LNCaP clone FGC (cell line): ENCODE measurements around the gene SPINDOC.
A peak's percentile ranks its signal among the peaks of the same experiment; 100 is the strongest.

Experiments
- DNase-seq: peaks from one replicate; pipeline ENCODE4 v3.0.0-alpha.2; 2011; ENCODE audit warnings: low read depth
- H3K4me3 ChIP-seq: 2 replicates; pipeline ENCODE4 v1.5.1; 2011; ENCODE audit warnings: mild to moderate bottlenecking, low read depth, low read length, control low read depth
- TF ChIP-seq, protein P1 (sequence below): IDR thresholded peaks from 2 replicates; pipeline ENCODE4 v1.5.1; 2012; ENCODE audit warnings: mild to moderate bottlenecking; ENCODE audit not compliant: control insufficient read depth, insufficient read depth; ENCODE audit errors: extremely low read depth

The SPINDOC gene

DNA sequence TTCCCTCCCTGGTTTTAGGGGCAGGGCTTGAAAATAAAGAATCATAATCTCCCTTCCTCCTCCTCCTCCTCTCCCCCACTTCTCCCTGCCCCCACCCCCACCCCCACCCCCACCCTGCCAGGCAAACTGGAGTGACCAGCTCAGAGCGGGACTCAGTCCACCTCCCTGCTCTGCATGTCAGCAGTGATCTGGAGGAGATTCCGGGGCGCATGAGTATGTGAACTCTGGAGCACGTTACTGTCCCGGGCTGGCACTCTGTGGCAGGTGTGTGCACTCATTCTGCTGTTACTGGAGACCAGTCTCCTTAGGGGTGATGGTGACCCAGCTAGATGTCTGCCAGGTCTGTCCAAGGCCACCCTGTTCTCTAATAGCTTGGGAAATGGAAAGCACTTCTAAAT lies 59.5 kb downstream of the SPINDOC start:
- DNase-seq = no peak
- H3K4me3 ChIP-seq = peak overlapping the region; percentile 36
- TF ChIP-seq, protein P1, sequence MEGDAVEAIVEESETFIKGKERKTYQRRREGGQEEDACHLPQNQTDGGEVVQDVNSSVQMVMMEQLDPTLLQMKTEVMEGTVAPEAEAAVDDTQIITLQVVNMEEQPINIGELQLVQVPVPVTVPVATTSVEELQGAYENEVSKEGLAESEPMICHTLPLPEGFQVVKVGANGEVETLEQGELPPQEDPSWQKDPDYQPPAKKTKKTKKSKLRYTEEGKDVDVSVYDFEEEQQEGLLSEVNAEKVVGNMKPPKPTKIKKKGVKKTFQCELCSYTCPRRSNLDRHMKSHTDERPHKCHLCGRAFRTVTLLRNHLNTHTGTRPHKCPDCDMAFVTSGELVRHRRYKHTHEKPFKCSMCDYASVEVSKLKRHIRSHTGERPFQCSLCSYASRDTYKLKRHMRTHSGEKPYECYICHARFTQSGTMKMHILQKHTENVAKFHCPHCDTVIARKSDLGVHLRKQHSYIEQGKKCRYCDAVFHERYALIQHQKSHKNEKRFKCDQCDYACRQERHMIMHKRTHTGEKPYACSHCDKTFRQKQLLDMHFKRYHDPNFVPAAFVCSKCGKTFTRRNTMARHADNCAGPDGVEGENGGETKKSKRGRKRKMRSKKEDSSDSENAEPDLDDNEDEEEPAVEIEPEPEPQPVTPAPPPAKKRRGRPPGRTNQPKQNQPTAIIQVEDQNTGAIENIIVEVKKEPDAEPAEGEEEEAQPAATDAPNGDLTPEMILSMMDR = no peak

DNA sequence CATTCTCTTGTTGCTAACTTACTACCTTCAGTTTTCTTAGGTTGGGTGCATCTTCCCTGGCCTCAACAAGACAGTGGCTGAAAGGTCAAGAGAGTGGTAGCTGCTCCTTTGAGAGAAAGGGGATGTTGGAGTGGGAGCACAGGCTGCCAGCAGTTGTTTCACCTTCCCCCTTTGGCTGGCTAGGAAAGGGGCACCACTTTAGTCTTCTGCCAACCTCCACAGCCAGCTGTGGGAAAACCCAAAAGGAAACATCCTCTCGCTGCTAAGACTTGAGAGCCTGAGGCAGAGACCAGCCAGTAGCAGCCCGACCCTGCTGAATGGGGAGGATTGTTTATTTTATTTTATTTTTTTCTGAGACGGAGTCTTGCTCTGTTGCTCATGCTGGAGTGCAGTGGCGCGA lies 60.1 kb downstream of the SPINDOC start:
- no peak for DNase-seq
- peak overlapping the region; percentile 36 for H3K4me3 ChIP-seq
- TF ChIP-seq, protein P1 = no peak

DNA sequence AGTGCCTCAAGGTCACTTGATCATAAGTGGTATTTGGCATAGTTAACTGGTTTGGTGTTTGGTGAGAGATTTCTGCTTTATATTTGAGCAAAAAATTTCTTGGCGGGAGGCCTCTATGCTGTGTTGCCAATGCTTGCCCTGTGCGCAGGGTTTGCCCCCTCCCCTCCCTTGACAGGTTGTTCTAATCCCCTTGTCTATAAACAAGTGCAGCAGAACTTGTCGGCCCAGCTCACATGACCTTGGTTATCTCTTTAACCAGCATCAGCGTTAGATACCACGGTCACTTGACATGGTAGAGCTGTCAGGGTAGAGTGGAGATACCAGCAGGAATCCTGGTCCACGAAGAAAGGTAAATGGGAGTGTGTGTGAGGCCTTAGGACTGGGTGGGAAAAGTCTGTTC lies 61.3 kb downstream of the SPINDOC start:
- TF ChIP-seq, protein P1 = no peak
- H3K4me3 ChIP-seq = no peak overlapping the region; the same call in 1 of the 2 replicates
- DNase-seq = peak; percentile 62

DNA sequence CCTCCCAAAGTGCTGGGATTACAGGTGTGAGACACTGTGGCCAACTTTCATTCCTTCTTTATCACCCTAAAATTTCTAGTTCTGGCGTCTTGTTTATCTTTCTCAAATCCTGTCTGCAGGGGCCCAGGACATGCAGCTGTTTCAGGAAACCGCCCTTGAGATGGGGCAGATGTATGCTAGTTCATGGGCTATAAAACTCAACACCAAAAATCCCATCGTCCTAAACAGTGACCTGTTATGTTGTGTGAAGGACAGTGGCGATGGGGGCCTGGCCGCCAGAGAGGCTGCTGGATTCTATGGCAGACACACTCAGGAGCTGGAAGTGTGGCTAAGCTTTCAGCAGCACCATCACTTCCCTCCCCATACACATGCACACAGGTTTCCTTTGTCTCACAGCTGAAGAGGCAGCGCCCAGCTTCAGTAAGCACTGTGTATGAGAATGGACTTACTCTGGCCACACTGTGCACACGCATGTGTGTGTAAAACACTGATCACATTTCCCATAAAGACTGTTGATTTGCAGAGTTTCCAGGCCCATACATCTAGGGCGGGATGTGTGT lies 62.3 kb downstream of the SPINDOC start:
- TF ChIP-seq, protein P1 = no peak
- no peak overlapping the region for H3K4me3 ChIP-seq
- DNase-seq = no peak

DNA sequence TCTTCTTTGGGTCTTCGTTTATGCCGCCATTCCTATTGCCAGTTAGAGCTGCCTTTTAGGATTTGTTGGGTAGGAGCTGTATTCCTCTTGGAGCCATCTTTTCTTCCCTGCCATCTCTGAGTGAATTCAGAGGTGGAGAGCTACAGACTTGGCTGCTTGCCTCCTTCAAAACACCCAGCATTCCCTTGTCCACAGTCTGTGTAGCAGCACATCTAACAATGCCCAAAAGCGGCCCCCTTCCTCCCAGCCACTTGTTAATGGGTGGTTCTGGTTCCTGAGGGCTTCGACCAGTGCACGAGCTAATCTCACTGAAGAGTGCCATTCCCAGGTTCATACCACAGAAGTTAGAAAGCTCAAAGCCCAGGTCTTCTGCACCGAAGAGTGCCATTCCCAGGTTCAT lies 63.4 kb downstream of the SPINDOC start:
- TF ChIP-seq, protein P1 = no peak
- no peak for DNase-seq
- no peak overlapping the region for H3K4me3 ChIP-seq
